HS-5 (cell line): ENCODE data around the gene KIF18A.

ENCODE experiments used
- DNase-seq: peaks from one replicate; pipeline ENCODE4 v3.0.0-alpha.2; 2012; ENCODE audit warnings: low read depth

Gene KIF18A

GRCh38 chr11:28043930-28044709 is 63.8 kb downstream of the KIF18A start:
- no peak for DNase-seq

GRCh38 chr11:28040384-28040783 is 67.6 kb downstream of the KIF18A start:
- DNase-seq: no peak

GRCh38 chr11:28038775-28039174 is 69.2 kb downstream of the KIF18A start:
- DNase-seq: no peak

GRCh38 chr11:28026634-28027290 is 81.2 kb downstream of the KIF18A start:
- DNase-seq: no peak

GRCh38 chr11:28017816-28018215 is 90.1 kb downstream of the KIF18A start:
- no peak for DNase-seq

- DNase-seq: no peak
These were observed 96.1 kb downstream of the KIF18A start for GRCh38 chr11:28011813-28012212.

GRCh38 chr11:28009996-28010395 is 98.0 kb downstream of the KIF18A start:
- no peak for DNase-seq

GRCh38 chr11:28009388-28009787 is 98.6 kb downstream of the KIF18A start:
- DNase-seq: peak; percentile 54

GRCh38 chr11:28003615-28004014 is 104.3 kb downstream of the KIF18A start:
- DNase-seq: no peak

GRCh38 chr11:27998552-27998951 is 109.4 kb downstream of the KIF18A start:
- no peak for DNase-seq

GRCh38 chr11:27997344-27997743 is 110.6 kb downstream of the KIF18A start:
- DNase-seq: no peak

GRCh38 chr11:27996066-27996465 is 111.9 kb downstream of the KIF18A start:
- no peak for DNase-seq

GRCh38 chr11:27995083-27995482 is 112.9 kb downstream of the KIF18A start:
- peak; percentile 69 for DNase-seq

- no peak for DNase-seq
These were observed 116.2 kb downstream of the KIF18A start for GRCh38 chr11:27991736-27992135.

- no peak for DNase-seq
These were observed 130.4 kb downstream of the KIF18A start for GRCh38 chr11:27977527-27977926.

GRCh38 chr11:27977031-27977430 is 130.9 kb downstream of the KIF18A start:
- no peak for DNase-seq

GRCh38 chr11:27976262-27976661 is 131.7 kb downstream of the KIF18A start:
- no peak for DNase-seq

GRCh38 chr11:27973851-27974536 is 134.0 kb downstream of the KIF18A start:
- DNase-seq: no peak

- no peak for DNase-seq
These were observed 135.3 kb downstream of the KIF18A start for GRCh38 chr11:27972522-27973170.

- DNase-seq: no peak
These were observed 136.8 kb downstream of the KIF18A start for GRCh38 chr11:27971171-27971570.
